ENCODE results near the gene TBCE.

- TF ChIP-seq CTCF (IDR thresholded peaks at IDR 0.05) (no peak), EZH2phosphoT487 (IDR thresholded peaks at IDR 0.05) (no peak), EZH2 (IDR thresholded peaks at IDR 0.05) (no peak)
Measured at GRCh38 chr1:235450433-235450832, 83.2 kb downstream of the TBCE start.

Measured in neural progenitor cell (in vitro differentiated cells).